Measurements from ENCODE around the gene TDRD7.
"Not testable (repeated sequence)": the region's sequence is repeated elsewhere in the genome, so short reads cannot be mapped to it uniquely, and the experiment has no call there.

Gene TDRD7

GRCh38 chr9:97431044-97431441 is 19.1 kb downstream of the TDRD7 start:
- DNase-seq = no peak

- DNase-seq = no peak
Measured at GRCh38 chr9:97431549-97432143, 19.8 kb downstream of the TDRD7 start.

GRCh38 chr9:97437051-97437600 is 25.2 kb downstream of the TDRD7 start:
- DNase-seq = no peak

GRCh38 chr9:97438257-97438656 is 26.4 kb downstream of the TDRD7 start:
- no peak for DNase-seq

GRCh38 chr9:97438666-97439065 is 26.8 kb downstream of the TDRD7 start:
- no peak for DNase-seq

GRCh38 chr9:97440160-97440559 is 28.3 kb downstream of the TDRD7 start:
- no peak for DNase-seq

GRCh38 chr9:97441729-97442128 is 29.8 kb downstream of the TDRD7 start:
- DNase-seq = no peak

GRCh38 chr9:97445119-97445701 is 33.3 kb downstream of the TDRD7 start:
- no peak for DNase-seq

GRCh38 chr9:97447001-97447400 is 35.1 kb downstream of the TDRD7 start:
- no peak for DNase-seq

- DNase-seq = not testable (repeated sequence)
Measured at GRCh38 chr9:97453573-97453972, 41.7 kb downstream of the TDRD7 start.

- not testable (repeated sequence) for DNase-seq
Measured at GRCh38 chr9:97456841-97457240, 44.9 kb downstream of the TDRD7 start.

GRCh38 chr9:97459326-97459725 is 47.4 kb downstream of the TDRD7 start:
- no peak for DNase-seq

- DNase-seq = no peak
Measured at GRCh38 chr9:97462159-97462558, 50.3 kb downstream of the TDRD7 start.

- no peak for DNase-seq
Measured at GRCh38 chr9:97462914-97463313, 51.0 kb downstream of the TDRD7 start.

GRCh38 chr9:97468658-97469448 is 57.0 kb downstream of the TDRD7 start:
- DNase-seq = no peak

- no peak for DNase-seq
Measured at GRCh38 chr9:97470076-97470475, 58.2 kb downstream of the TDRD7 start.

- no peak for DNase-seq
Measured at GRCh38 chr9:97473717-97474116, 61.8 kb downstream of the TDRD7 start.

- no peak for DNase-seq
Measured at GRCh38 chr9:97474372-97474925, 62.6 kb downstream of the TDRD7 start.

GRCh38 chr9:97475059-97475458 is 63.2 kb downstream of the TDRD7 start:
- no peak for DNase-seq

- no peak for DNase-seq
Measured at GRCh38 chr9:97478301-97478981, 66.5 kb downstream of the TDRD7 start.

- no peak for DNase-seq
Measured at GRCh38 chr9:97479496-97480159, 67.7 kb downstream of the TDRD7 start.

GRCh38 chr9:97480174-97480573 is 68.3 kb downstream of the TDRD7 start:
- no peak for DNase-seq
